Activated T-cell treated with anti-CD3 and anti-CD28 coated beads for 1 hour (primary cell): ENCODE results near the gene PDZD2.

Experiments used
- DNase-seq: peaks from one replicate; pipeline ENCODE4 v3.0.0-alpha.2; 2020; ENCODE audit warnings: low read depth

The PDZD2 gene

GRCh38 chr5:32042551-32042961 is 403.6 kb downstream of the PDZD2 start:
- DNase-seq, result no peak

- no peak for DNase-seq
Measured at GRCh38 chr5:32043105-32043504, 404.2 kb downstream of the PDZD2 start.

- DNase-seq, result no peak
Measured at GRCh38 chr5:32044434-32044833, 405.5 kb downstream of the PDZD2 start.

GRCh38 chr5:32044939-32045338 is 406.0 kb downstream of the PDZD2 start:
- no peak for DNase-seq

GRCh38 chr5:32047056-32047455 is 408.1 kb downstream of the PDZD2 start:
- no peak for DNase-seq

- no peak for DNase-seq
Measured at GRCh38 chr5:32051796-32052195, 412.9 kb downstream of the PDZD2 start.

GRCh38 chr5:32055891-32056866 is 417.2 kb downstream of the PDZD2 start:
- no peak for DNase-seq

- no peak for DNase-seq
Measured at GRCh38 chr5:32057187-32058096, 418.5 kb downstream of the PDZD2 start.

GRCh38 chr5:32058101-32058500 is 419.2 kb downstream of the PDZD2 start:
- DNase-seq, result no peak

- no peak for DNase-seq
Measured at GRCh38 chr5:32058997-32059396, 420.1 kb downstream of the PDZD2 start.

- DNase-seq, result no peak
Measured at GRCh38 chr5:32059761-32060530, 421.0 kb downstream of the PDZD2 start.

- no peak for DNase-seq
Measured at GRCh38 chr5:32061236-32061635, 422.3 kb downstream of the PDZD2 start.

GRCh38 chr5:32066448-32066847 is 427.5 kb downstream of the PDZD2 start:
- no peak for DNase-seq

- DNase-seq, result no peak
Measured at GRCh38 chr5:32067774-32068470, 429.0 kb downstream of the PDZD2 start.

GRCh38 chr5:32068561-32068960 is 429.6 kb downstream of the PDZD2 start:
- DNase-seq, result no peak

GRCh38 chr5:32069396-32069795 is 430.5 kb downstream of the PDZD2 start:
- DNase-seq, result no peak

- DNase-seq, result no peak
Measured at GRCh38 chr5:32071351-32071944, 432.5 kb downstream of the PDZD2 start.

- no peak for DNase-seq
Measured at GRCh38 chr5:32072054-32072453, 433.1 kb downstream of the PDZD2 start.

GRCh38 chr5:32074401-32074800 is 435.5 kb downstream of the PDZD2 start:
- no peak for DNase-seq

- peak; percentile 19 for DNase-seq
Measured at GRCh38 chr5:32076699-32077695, 438.1 kb downstream of the PDZD2 start.
